CD1c-positive myeloid dendritic cell (primary cell): ENCODE data around the gene NEMF.
"Not testable (repeated sequence)": the region's sequence is repeated elsewhere in the genome, so short reads cannot be mapped to it uniquely, and the experiment has no call there.

Experiments
- DNase-seq: peaks from one replicate; pipeline ENCODE4 v3.0.0-alpha.2; 2016; ENCODE audit errors: extremely low spot score

The NEMF gene

DNA sequence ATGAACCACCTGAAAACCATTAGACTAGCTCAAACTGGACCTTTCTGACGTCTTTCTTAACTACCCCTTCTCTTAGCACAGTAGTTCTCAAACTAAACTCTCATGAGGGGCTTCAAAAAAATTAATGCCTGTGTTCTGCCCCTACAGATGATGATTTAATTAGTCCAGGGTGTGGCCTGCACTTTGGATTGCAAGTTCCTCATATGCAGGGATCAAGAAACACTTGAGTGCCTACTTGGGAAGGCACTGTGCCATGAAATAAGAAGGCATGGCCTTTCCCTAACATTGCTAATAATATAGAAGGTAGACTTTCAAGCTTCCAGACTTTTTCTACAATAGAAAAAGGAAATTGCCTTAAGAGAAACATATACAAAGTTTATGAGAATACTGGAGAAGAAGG lies 107.4 kb downstream of the NEMF start:
- no peak for DNase-seq

DNA sequence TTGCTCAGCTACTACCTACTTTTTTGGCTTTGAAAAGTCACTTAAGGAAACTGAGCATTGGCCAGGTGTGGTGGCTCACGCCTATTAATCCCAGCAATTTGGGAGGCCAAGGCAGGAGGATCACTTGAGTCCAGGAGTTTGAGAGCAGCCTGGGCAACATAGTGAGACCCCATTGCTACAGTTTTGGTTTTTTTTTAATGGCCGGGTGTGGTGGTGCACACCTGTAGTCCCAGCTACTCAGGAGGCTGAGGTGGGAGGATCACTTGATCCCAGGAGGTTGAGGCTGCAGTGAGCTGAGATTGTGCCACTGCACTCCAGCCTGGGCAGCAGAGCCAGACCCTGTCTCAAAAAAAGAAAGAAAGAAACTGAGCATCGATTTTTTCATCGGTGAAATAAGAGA lies 116.9 kb downstream of the NEMF start:
- DNase-seq, result not testable (repeated sequence)

DNA sequence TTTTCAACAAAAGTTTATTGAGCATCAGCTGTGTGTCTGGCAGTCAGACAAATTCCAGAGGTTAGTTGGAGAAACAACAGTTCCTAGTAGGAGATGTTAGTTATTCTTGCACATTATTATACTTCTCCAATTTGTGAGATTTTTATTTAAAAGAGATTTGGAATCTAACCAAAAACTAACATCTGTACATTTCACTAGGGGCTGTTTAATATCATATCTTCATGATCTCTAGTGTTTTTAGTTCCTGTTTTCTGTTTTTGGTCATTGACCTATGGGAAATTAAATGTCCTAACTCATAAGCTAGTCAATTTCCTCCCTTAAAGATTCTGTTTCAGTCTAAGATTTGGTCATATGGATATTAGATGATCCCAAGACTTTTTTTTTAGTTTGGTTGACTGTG lies 118.8 kb downstream of the NEMF start:
- no peak for DNase-seq

DNA sequence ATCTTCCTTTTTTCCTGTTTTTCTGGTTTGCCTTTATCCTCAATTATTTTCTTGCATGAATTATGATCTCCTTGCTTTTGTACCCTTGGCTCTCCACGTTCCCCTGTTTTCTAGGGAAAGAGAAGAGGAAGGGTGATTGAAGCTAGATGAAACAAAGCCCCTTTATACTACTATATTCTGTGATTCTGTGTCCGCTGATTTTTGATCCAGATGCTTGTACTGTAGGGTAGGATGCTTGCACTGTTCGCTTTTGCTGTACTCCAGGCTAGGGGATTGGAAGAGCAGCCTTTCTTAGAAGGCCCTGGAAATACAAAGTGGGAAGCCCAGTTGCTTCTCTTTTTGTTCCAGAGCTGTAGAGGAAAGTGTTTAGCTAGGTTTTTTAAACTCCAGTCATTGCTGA lies 119.7 kb downstream of the NEMF start:
- no peak for DNase-seq
